ENCODE measurements around the gene TSHR. TPM values are rescaled to one million over a fixed set of nuclear protein-coding genes. Genes with fewer than 3 reads are reported as not detected.

TSHR gene
- total RNA-seq, 6 experiments from 2014 or later: not detected

DNA sequence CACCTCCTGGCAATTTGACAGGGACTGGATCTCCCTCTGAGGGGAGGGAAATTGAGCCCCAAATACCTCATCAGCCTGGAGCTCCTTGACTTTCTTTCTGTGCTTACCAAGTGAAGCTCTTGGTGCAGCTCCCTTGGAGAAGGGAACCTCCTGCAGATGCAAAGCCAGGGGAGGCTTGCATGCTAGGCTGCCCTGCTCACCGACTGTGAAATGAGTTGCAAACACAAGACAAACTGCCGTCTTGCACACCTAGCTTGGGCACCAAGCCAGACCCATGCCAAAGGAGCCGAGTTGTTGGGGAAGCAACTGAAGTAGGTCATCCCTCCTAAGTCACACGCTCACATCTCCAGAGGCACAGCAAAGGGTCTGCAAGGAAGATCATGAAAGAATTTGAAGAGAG, 170.1 kb downstream of the TSHR start:
- H3K27me3 Mint-ChIP-seq (ENCODE audit: insufficient read depth): no peaks in the 10 kb centered on the region
- DNase-seq: no peak
- H3K4me1 Mint-ChIP-seq (ENCODE audit: low read depth): no peaks in the 10 kb centered on the region
- H3K9me3 Mint-ChIP-seq: peaks cover 9% of the 10 kb centered on the region
- H3K4me3 Mint-ChIP-seq: no peak overlapping the region
- no peak for TF ChIP-seq CTCF (IDR thresholded peaks at IDR 0.05)
- no peak overlapping the region for H3K27ac Mint-ChIP-seq
- H3K36me3 Mint-ChIP-seq (ENCODE audit: low read depth): no peaks in the 10 kb centered on the region

- Mint-ChIP-seq H3K36me3 (ENCODE audit: low read depth) (no peaks in the 10 kb centered on the region), H3K27ac (no peak overlapping the region), H3K4me3 (no peak overlapping the region), H3K4me1 (ENCODE audit: low read depth) (no peaks in the 10 kb centered on the region), H3K9me3 (peaks cover 4% of the 10 kb centered on the region; the same call in 1 of the 2 replicates), H3K27me3 (ENCODE audit: insufficient read depth) (no peaks in the 10 kb centered on the region)
- TF ChIP-seq CTCF (IDR thresholded peaks at IDR 0.05): no peak
- no peak for DNase-seq
Observed at GRCh38 chr14:81127785-81128184, 172.4 kb downstream of the TSHR start.

- TF ChIP-seq CTCF (IDR thresholded peaks at IDR 0.05): no peak
- Mint-ChIP-seq H3K27me3 (ENCODE audit: insufficient read depth) (no peaks in the 10 kb centered on the region), H3K27ac (no peak overlapping the region), H3K4me3 (no peak overlapping the region), H3K9me3 (peaks cover 4% of the 10 kb centered on the region; the same call in 1 of the 2 replicates), H3K36me3 (ENCODE audit: low read depth) (no peaks in the 10 kb centered on the region), H3K4me1 (ENCODE audit: low read depth) (no peaks in the 10 kb centered on the region)
- DNase-seq: no peak
Observed at GRCh38 chr14:81129242-81129641, 173.8 kb downstream of the TSHR start.

DNA sequence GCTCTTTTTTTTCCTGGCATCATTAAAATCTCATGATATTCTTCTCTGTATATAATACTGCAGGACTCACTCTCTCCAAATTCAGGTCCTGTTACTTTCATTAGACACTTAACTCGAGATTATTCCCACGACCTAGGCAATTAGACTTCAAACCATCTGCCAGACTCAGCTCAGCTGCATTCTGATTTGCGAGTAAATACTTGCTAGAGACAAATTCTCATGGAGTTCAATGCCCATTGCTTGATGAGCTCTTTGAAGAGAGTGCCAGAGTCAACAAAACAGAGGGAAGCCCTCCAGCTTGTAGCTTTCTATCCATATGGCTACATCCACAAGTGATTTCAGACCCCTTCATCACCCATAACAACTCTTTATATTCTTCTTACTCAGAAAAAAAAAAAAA, 177.0 kb downstream of the TSHR start:
- DNase-seq: no peak
- no peak for TF ChIP-seq CTCF (IDR thresholded peaks at IDR 0.05)
- H3K4me3 Mint-ChIP-seq: no peak overlapping the region
- no peaks in the 10 kb centered on the region for H3K36me3 Mint-ChIP-seq (ENCODE audit: low read depth)
- H3K27me3 Mint-ChIP-seq (ENCODE audit: insufficient read depth): no peaks in the 10 kb centered on the region
- no peak overlapping the region for H3K27ac Mint-ChIP-seq
- H3K9me3 Mint-ChIP-seq: peaks cover 3% of the 10 kb centered on the region; the same call in 1 of the 2 replicates
- H3K4me1 Mint-ChIP-seq (ENCODE audit: low read depth): peaks cover 7% of the 10 kb centered on the region

GRCh38 chr14:81133400-81133799, 178.0 kb downstream of the TSHR start:
- H3K9me3 Mint-ChIP-seq: no peaks in the 10 kb centered on the region; the same call in 1 of the 2 replicates
- H3K4me1 Mint-ChIP-seq (ENCODE audit: low read depth): peaks cover 12% of the 10 kb centered on the region
- no peak overlapping the region for H3K4me3 Mint-ChIP-seq
- no peaks in the 10 kb centered on the region for H3K36me3 Mint-ChIP-seq (ENCODE audit: low read depth)
- no peak for DNase-seq
- H3K27ac Mint-ChIP-seq: no peak overlapping the region
- no peaks in the 10 kb centered on the region for H3K27me3 Mint-ChIP-seq (ENCODE audit: insufficient read depth)
- no peak for TF ChIP-seq CTCF (IDR thresholded peaks at IDR 0.05)

DNA sequence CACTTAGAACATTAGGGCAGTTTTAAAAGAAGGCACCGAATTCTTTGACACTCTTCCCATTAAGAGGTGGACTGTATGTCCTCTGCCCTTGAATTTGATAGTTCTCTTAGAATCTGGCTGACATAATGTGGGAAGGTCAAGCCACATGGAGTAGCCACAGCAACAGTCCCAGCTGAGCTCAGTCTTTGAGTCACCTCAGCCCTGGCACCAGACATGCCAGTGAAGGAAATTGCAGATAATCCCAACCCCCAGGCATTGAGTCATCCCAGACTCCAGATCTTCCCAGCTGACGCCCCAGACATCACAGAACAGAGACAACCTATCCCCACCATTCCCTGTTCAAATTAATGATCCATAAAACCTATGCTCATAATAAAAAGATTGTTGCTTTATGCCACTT, 181.9 kb downstream of the TSHR start:
- Mint-ChIP-seq H3K4me1 (ENCODE audit: low read depth) (peaks cover 12% of the 10 kb centered on the region), H3K4me3 (no peak overlapping the region), H3K27me3 (ENCODE audit: insufficient read depth) (no peaks in the 10 kb centered on the region), H3K9me3 (no peaks in the 10 kb centered on the region; the same call in 1 of the 2 replicates), H3K27ac (no peak overlapping the region), H3K36me3 (ENCODE audit: low read depth) (no peaks in the 10 kb centered on the region)
- no peak for TF ChIP-seq CTCF (IDR thresholded peaks at IDR 0.05)
- DNase-seq: peak; percentile 78

Measured in HFFc6 (cell line).